Esophagus squamous epithelium (tissue), 5 donors: ENCODE results near the gene NID2. TPM values are rescaled to one million over a fixed set of nuclear protein-coding genes. Genes with fewer than 3 reads are reported as not detected.

ENCODE experiments used
- DNase-seq: peaks from one replicate; lab custom pipeline; 2025; lab: John Stamatoyannopoulos, UW
- H3K27ac ChIP-seq, 4 donors: fragments of 200-600 bp; sonication (generic); one replicate each; pipeline ENCODE4 v1.5.1; 2016 to 2019; ENCODE audit warnings: mild to moderate bottlenecking in 1 of 4
- H3K27me3 ChIP-seq, 4 donors: fragments of 200-600 bp; sonication (generic); 1 replicate in 3 of 4; 2 replicates in 1 of 4; pipeline versions ENCODE4 v1.5.1 to v1.6.0; 2017 to 2021; ENCODE audit warnings: antibody characterized with exemption in 1 of 4
- H3K36me3 ChIP-seq, 3 donors: fragments of 200-600 bp; sonication (generic); one replicate each; pipeline ENCODE4 v1.5.1; 2016 to 2019
- H3K4me1 ChIP-seq, 3 donors: fragments of 200-600 bp; sonication (generic); one replicate each; pipeline ENCODE4 v1.5.1; 2017 to 2019
- H3K4me3 ChIP-seq, 4 donors: fragments of 200-600 bp; sonication (generic); 1 replicate in 3 of 4; 2 replicates in 1 of 4; pipeline ENCODE4 v1.5.1; 2016 to 2019; ENCODE audit warnings: mild to moderate bottlenecking in 2 of 4, moderate library complexity in 1 of 4
- H3K9me3 ChIP-seq, 3 donors: fragments of 200-600 bp; sonication (generic); one replicate each; pipeline ENCODE4 v1.5.1; 2016 to 2019
- CTCF ChIP-seq, 6 experiments: fragments of 450-650 bp in 4 of 6; fragments of 200-600 bp in 2 of 6; sonication (generic) in 2 of 6; IDR thresholded peaks; one replicate each; pipeline ENCODE4 v1.5.1; 2016 to 2019; ENCODE audit warnings: antibody characterized with exemption in 6 of 6, mild to moderate bottlenecking in 4 of 6, moderate library complexity in 4 of 6
- POLR2A ChIP-seq, 4 donors: fragments of 450-650 bp; IDR thresholded peaks; one replicate each; pipeline ENCODE4 v1.6.1; 2017; ENCODE audit warnings: antibody characterized with exemption in 4 of 4, mild to moderate bottlenecking in 4 of 4, moderate library complexity in 3 of 4
- whole genome bisulfite sequencing, 2 donors: methylation state at CpG; one replicate each; pipeline ENCODE4 v1.1.5; 2018; 5-methylcytosine and 5-hydroxymethylcytosine counted together
- intact Hi-C: fragments of 100-400 bp; cut with DNase I; formaldehyde crosslinking; loops from one replicate; pipeline ENCODE4 v1.15.0; 2022
- total RNA-seq, 4 donors: library from RNA; depleted of rRNA; stranded (reverse); fragments of >200 nt; gene quantifications; one replicate each; pipeline ENCODE4 v1.1.0, GENCODE V29; 2016
- donor health status: DM: yes; HTN: yes; CAD: no.

NID2 gene
- total RNA-seq: 10 to 100 TPM in 1 of 4 donors, 1 to 10 TPM in 2, under 1 TPM in 1; 0.91 to 12.2 (median 3.2) TPM

- H3K36me3 ChIP-seq: no peaks in the 10 kb centered on the region
- H3K27me3 ChIP-seq: peaks cover 0 to 57% (median 4%) of the 10 kb centered on the region in 4 donors
- no peak for TF ChIP-seq CTCF (IDR thresholded peaks at IDR 0.05)
- peak in 2 of 4 donors; percentile 43 to 64 for TF ChIP-seq POLR2A (IDR thresholded peaks at IDR 0.05)
- 0% methylated on average over 1 of the region's 57 CpGs; no CpG with 5 or more reads in 1 of the 2 donors for WGBS, 2 donors
- no peak for DNase-seq
- H3K27ac ChIP-seq: peak within 1 kb of the TSS; percentile 69 to 91 (median 81)
- peak within 1 kb of the TSS; percentile 25 to 77 (median 55) for H3K4me3 ChIP-seq
- intact Hi-C loops: no loop called here
- no peaks in the 10 kb centered on the region for H3K9me3 ChIP-seq
- peaks cover 18 to 39% (median 20%) of the 10 kb centered on the region in 3 donors for H3K4me1 ChIP-seq
These were observed at the start of gene NID2 for GRCh38 chr14:52068615-52069306. NID2 (minus strand) TSS chr14:52069059; CDS start chr14:52068994, 65 bp downstream.

- Histone ChIP-seq H3K36me3 (no peaks in the 10 kb centered on the region), H3K4me1 (no peaks in the 10 kb centered on the region), H3K9me3 (no peaks in the 10 kb centered on the region), H3K27me3 (no peaks in the 10 kb centered on the region), H3K4me3 (no peak overlapping the region), H3K27ac (no peak overlapping the region)
- WGBS, 2 donors: 56 to 62% methylated on average over 14 of the region's 14 CpGs
- intact Hi-C loops: no loop called here
- no peak for DNase-seq
- TF ChIP-seq POLR2A (IDR thresholded peaks at IDR 0.05): no peak
- TF ChIP-seq CTCF (IDR thresholded peaks at IDR 0.05): no peak
These were observed 48.4 kb upstream of the NID2 start for GRCh38 chr14:52117111-52117832.

- Histone ChIP-seq H3K36me3 (no peaks in the 10 kb centered on the region), H3K27ac (no peak overlapping the region), H3K4me1 (no peaks in the 10 kb centered on the region), H3K27me3 (no peaks in the 10 kb centered on the region), H3K4me3 (no peak overlapping the region), H3K9me3 (no peaks in the 10 kb centered on the region)
- no peak for DNase-seq
- TF ChIP-seq POLR2A (IDR thresholded peaks at IDR 0.05) (no peak), CTCF (IDR thresholded peaks at IDR 0.05) (no peak)
- intact Hi-C loops: no loop called here
These were observed 46.4 kb upstream of the NID2 start for GRCh38 chr14:52115286-52115685.

- H3K4me1 ChIP-seq: no peaks in the 10 kb centered on the region
- H3K27me3 ChIP-seq: no peaks in the 10 kb centered on the region
- H3K4me3 ChIP-seq: no peak overlapping the region
- intact Hi-C loops: no loop called here
- no peaks in the 10 kb centered on the region for H3K36me3 ChIP-seq
- no peaks in the 10 kb centered on the region for H3K9me3 ChIP-seq
- no peak overlapping the region for H3K27ac ChIP-seq
- no peak for DNase-seq
- TF ChIP-seq POLR2A (IDR thresholded peaks at IDR 0.05) (no peak), CTCF (IDR thresholded peaks at IDR 0.05) (no peak)
These were observed 43.6 kb upstream of the NID2 start for GRCh38 chr14:52112336-52113018.

- Histone ChIP-seq H3K27ac (no peak overlapping the region), H3K36me3 (no peaks in the 10 kb centered on the region), H3K4me3 (no peak overlapping the region), H3K4me1 (no peaks in the 10 kb centered on the region), H3K9me3 (no peaks in the 10 kb centered on the region), H3K27me3 (no peaks in the 10 kb centered on the region)
- WGBS, 2 donors: 57 to 73% methylated on average over 4 of the region's 4 CpGs
- intact Hi-C loops: no loop called here
- TF ChIP-seq CTCF (IDR thresholded peaks at IDR 0.05): no peak
- no peak for TF ChIP-seq POLR2A (IDR thresholded peaks at IDR 0.05)
- no peak for DNase-seq
These were observed 42.7 kb upstream of the NID2 start for GRCh38 chr14:52111583-52111982.
